ENCODE data around the gene CAAP1. TPM values are rescaled to one million over a fixed set of nuclear protein-coding genes. Genes with fewer than 3 reads are reported as not detected.

CAAP1 gene
- total and polyA plus RNA-seq, 2 of the 13 experiments (the other 11 are each of a cell fraction or from before 2014, with no cell fraction given): 10.9 to 40.2 TPM

- TF ChIP-seq ZBTB44 (CRISPR knock-in tag; IDR thresholded peaks at IDR 0.05): no peak; the same call in 1 of the 2 replicates
- peak; percentile 95; the same call in 1 of the 2 replicates for TF ChIP-seq CCDC6 (CRISPR knock-in tag; IDR thresholded peaks at IDR 0.05)
- peak; percentile 93 for TF ChIP-seq ZNF574 (CRISPR knock-in tag; IDR thresholded peaks at IDR 0.05)
- peak; percentile 70; the same call in 1 of the 2 replicates for TF ChIP-seq XBP1 (CRISPR knock-in tag; IDR thresholded peaks at IDR 0.05)
- TF ChIP-seq REL (CRISPR knock-in tag; conservative IDR thresholded peaks at IDR 0.05): peak; percentile 80; the same call in 1 of the 2 replicates
- peak; percentile 97 for TF ChIP-seq HOXA3 (CRISPR knock-in tag; IDR thresholded peaks at IDR 0.05)
- no peak for TF ChIP-seq PREB (CRISPR knock-in tag; IDR thresholded peaks at IDR 0.05)
- TF ChIP-seq ZNF503 (CRISPR knock-in tag; IDR thresholded peaks at IDR 0.05): peak; percentile 60
- 0 out of 2 replicates have a peak, but pooled peaks have one; percentile 84 for TF ChIP-seq CSRNP2 (CRISPR knock-in tag; conservative IDR thresholded peaks at IDR 0.05; ENCODE audit: low read depth)
- TF ChIP-seq GATA4 (IDR thresholded peaks at IDR 0.05; ENCODE audit: borderline replicate concordance, low read depth): no peak; the same call in 1 of the 2 replicates
- TF ChIP-seq ZNF598 (CRISPR knock-in tag; IDR thresholded peaks at IDR 0.05; ENCODE audit: borderline replicate concordance): peak; percentile 95; the same call in 1 of the 2 replicates
- peak; percentile 95 for TF ChIP-seq ZNF639 (CRISPR knock-in tag; conservative IDR thresholded peaks at IDR 0.05)
- TF ChIP-seq GATAD1 (CRISPR knock-in tag; IDR thresholded peaks at IDR 0.05): peak; percentile 99
- TF ChIP-seq DPF2 (CRISPR knock-in tag; IDR thresholded peaks at IDR 0.05; ENCODE audit: borderline replicate concordance, low read depth): no peak
- TF ChIP-seq ZNF790 (CRISPR knock-in tag; IDR thresholded peaks at IDR 0.05; ENCODE audit: borderline replicate concordance): 0 out of 2 replicates have a peak, but pooled peaks have one; percentile 39
- TF ChIP-seq ZNF543 (CRISPR knock-in tag; IDR thresholded peaks at IDR 0.05): no peak
- peak; percentile 97 for TF ChIP-seq PHF20 (CRISPR knock-in tag; IDR thresholded peaks at IDR 0.05)
- TF ChIP-seq HMG20B (CRISPR knock-in tag; conservative IDR thresholded peaks at IDR 0.05): no peak; the same call in 1 of the 2 replicates
These were observed at the start of gene CAAP1 (continued) for GRCh38 chr9:26892251-26893029.
